ENCODE measurements around the gene CCKAR. TPM values are rescaled to one million over a fixed set of nuclear protein-coding genes. Genes with fewer than 3 reads are reported as not detected.

The CCKAR gene
- total RNA-seq, 1 experiment from 2014 or later, result not detected

DNA sequence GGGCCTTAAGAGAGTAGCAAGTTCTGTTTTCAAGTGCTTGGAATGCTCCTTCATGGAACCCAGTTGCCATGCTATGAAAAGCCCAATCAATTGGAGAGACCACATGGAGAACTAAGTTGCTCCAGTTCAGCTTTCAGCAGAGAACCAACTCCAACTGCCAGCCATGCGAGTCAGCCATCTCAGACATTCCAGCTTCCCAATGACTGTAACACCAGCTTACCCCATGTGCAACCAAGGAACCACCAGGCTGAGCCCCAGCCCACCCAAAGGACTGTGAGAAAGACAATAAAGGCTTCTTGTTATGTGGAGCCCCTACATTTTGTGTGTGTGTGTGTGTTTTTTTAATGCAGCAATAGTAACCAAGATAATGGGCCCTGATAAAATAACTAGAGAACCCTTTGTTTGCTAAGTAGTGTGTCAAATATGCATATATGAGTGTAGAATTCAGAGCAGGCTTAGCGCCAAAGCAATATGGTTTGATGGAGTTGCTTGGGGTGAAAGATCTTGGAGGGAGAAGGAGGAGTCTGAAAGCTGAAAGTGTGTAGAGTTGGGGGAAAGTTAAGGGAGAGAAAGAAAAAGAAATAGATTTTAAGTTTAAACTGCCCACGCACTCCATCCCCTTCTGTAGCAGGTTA, 35.0 kb upstream of the CCKAR start:
- ChIA-PET CTCF (no interaction called here), POLR2A (no interaction called here)
- no peaks in the 10 kb centered on the region for H3K9me3 ChIP-seq (ENCODE audit: control insufficient read depth, insufficient read depth, low read depth, low read length)
- BruUV-seq (replicated peaks), result no TSS peak
- H3K36me3 ChIP-seq (ENCODE audit: control insufficient read depth, insufficient read depth, low read length), result no peaks in the 10 kb centered on the region
- TF ChIP-seq TCF7L2 (IDR thresholded peaks at IDR 0.05; ENCODE audit: low read depth, low read length) (no peak), POLR2AphosphoS5 (IDR thresholded peaks at IDR 0.05; ENCODE audit: low read depth, low read length) (no peak), SIN3A (IDR thresholded peaks at IDR 0.05; ENCODE audit: borderline replicate concordance, insufficient read depth, low read depth, low read length) (no peak)
- TF ChIP-seq, protein P1, sequence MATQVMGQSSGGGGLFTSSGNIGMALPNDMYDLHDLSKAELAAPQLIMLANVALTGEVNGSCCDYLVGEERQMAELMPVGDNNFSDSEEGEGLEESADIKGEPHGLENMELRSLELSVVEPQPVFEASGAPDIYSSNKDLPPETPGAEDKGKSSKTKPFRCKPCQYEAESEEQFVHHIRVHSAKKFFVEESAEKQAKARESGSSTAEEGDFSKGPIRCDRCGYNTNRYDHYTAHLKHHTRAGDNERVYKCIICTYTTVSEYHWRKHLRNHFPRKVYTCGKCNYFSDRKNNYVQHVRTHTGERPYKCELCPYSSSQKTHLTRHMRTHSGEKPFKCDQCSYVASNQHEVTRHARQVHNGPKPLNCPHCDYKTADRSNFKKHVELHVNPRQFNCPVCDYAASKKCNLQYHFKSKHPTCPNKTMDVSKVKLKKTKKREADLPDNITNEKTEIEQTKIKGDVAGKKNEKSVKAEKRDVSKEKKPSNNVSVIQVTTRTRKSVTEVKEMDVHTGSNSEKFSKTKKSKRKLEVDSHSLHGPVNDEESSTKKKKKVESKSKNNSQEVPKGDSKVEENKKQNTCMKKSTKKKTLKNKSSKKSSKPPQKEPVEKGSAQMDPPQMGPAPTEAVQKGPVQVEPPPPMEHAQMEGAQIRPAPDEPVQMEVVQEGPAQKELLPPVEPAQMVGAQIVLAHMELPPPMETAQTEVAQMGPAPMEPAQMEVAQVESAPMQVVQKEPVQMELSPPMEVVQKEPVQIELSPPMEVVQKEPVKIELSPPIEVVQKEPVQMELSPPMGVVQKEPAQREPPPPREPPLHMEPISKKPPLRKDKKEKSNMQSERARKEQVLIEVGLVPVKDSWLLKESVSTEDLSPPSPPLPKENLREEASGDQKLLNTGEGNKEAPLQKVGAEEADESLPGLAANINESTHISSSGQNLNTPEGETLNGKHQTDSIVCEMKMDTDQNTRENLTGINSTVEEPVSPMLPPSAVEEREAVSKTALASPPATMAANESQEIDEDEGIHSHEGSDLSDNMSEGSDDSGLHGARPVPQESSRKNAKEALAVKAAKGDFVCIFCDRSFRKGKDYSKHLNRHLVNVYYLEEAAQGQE (IDR thresholded peaks at IDR 0.05; ENCODE audit: insufficient read depth in 1 of 2, low read depth in 2 of 2, low read length in 1 of 2), result no peak
- TF ChIP-seq, protein P2, sequence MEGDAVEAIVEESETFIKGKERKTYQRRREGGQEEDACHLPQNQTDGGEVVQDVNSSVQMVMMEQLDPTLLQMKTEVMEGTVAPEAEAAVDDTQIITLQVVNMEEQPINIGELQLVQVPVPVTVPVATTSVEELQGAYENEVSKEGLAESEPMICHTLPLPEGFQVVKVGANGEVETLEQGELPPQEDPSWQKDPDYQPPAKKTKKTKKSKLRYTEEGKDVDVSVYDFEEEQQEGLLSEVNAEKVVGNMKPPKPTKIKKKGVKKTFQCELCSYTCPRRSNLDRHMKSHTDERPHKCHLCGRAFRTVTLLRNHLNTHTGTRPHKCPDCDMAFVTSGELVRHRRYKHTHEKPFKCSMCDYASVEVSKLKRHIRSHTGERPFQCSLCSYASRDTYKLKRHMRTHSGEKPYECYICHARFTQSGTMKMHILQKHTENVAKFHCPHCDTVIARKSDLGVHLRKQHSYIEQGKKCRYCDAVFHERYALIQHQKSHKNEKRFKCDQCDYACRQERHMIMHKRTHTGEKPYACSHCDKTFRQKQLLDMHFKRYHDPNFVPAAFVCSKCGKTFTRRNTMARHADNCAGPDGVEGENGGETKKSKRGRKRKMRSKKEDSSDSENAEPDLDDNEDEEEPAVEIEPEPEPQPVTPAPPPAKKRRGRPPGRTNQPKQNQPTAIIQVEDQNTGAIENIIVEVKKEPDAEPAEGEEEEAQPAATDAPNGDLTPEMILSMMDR (IDR thresholded peaks at IDR 0.05), result no peak
- no peak overlapping the region for H3K27ac ChIP-seq (ENCODE audit: low read length)
- no peak for ATAC-seq
- no peak for DNase-seq (ENCODE audit: low read depth, low spot score)
- H3K27me3 ChIP-seq (ENCODE audit: control insufficient read depth, insufficient read depth, low read length), result no peaks in the 10 kb centered on the region
- H3K4me1 ChIP-seq (ENCODE audit: control insufficient read depth, insufficient read depth, low read length), result no peaks in the 10 kb centered on the region
- intact Hi-C loops (cut with micrococcal nuclease; ENCODE audit: unreplicated experiment), result no loop called here
- in situ Hi-C loops (cut with HindIII; ENCODE audit: low pct_unique_long_range_greater_than_20kb, low sequenced_read_pairs), result no loop called here
- H3K4me3 ChIP-seq (ENCODE audit: low read depth in 2 of 2, low read length in 2 of 2), result no peak overlapping the region

DNA sequence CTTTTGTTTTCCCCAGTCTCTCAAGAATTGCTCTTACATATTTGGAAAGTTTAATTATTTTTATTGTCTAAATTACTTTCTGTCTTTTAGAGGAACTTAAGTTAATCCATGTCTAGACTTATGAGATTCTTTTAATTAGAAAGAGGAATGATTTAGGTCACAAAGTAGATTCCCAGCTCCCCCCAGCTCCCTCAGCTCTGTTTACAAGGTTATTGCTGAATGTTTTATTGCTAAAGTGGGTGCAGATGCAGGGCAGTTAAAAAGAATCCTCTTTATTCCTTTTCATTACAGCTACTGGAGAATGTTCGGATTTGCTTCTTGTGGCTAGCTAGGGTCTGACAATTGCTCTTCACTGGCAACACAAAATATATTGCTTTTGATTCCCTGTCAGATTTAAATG, 33.7 kb upstream of the CCKAR start:
- Histone ChIP-seq H3K4me1 (ENCODE audit: control insufficient read depth, insufficient read depth, low read length) (no peaks in the 10 kb centered on the region), H3K4me3 (ENCODE audit: low read depth in 2 of 2, low read length in 2 of 2) (no peak overlapping the region), H3K27me3 (ENCODE audit: control insufficient read depth, insufficient read depth, low read length) (no peaks in the 10 kb centered on the region), H3K36me3 (ENCODE audit: control insufficient read depth, insufficient read depth, low read length) (no peaks in the 10 kb centered on the region), H3K27ac (ENCODE audit: low read length) (no peak overlapping the region), H3K9me3 (ENCODE audit: control insufficient read depth, insufficient read depth, low read depth, low read length) (no peaks in the 10 kb centered on the region)
- TF ChIP-seq, protein P2 (IDR thresholded peaks at IDR 0.05), result no peak
- no peak for TF ChIP-seq POLR2AphosphoS5 (IDR thresholded peaks at IDR 0.05; ENCODE audit: low read depth, low read length)
- no peak for TF ChIP-seq SIN3A (IDR thresholded peaks at IDR 0.05; ENCODE audit: borderline replicate concordance, insufficient read depth, low read depth, low read length)
- TF ChIP-seq, protein P1 (IDR thresholded peaks at IDR 0.05; ENCODE audit: insufficient read depth in 1 of 2, low read depth in 2 of 2, low read length in 1 of 2), result no peak
- no peak for TF ChIP-seq TCF7L2 (IDR thresholded peaks at IDR 0.05; ENCODE audit: low read depth, low read length)
- in situ Hi-C loops (cut with HindIII; ENCODE audit: low pct_unique_long_range_greater_than_20kb, low sequenced_read_pairs) (no loop called here), intact Hi-C loops (cut with micrococcal nuclease; ENCODE audit: unreplicated experiment) (no loop called here)
- BruUV-seq (replicated peaks), result no TSS peak
- DNase-seq (ENCODE audit: low read depth, low spot score) (no peak), ATAC-seq (no peak)
- ChIA-PET POLR2A (no interaction called here), CTCF (no interaction called here)

Measured in Panc1 (cell line).